Ecto neural progenitor cell (in vitro differentiated cells): ENCODE measurements around the gene ZDHHC11.

Experiments
- DNase-seq: peaks from one replicate; pipeline ENCODE4 v3.0.0-alpha.2; 2018; ENCODE audit warnings: low spot score

Gene ZDHHC11

GRCh38 chr5:850511-851006 lies at the start of gene ZDHHC11:
Gene ZDHHC11 (minus strand): TSS chr5:850986. CDS start chr5:850602, 384 bp downstream.
- peak; percentile 81 for DNase-seq

DNA sequence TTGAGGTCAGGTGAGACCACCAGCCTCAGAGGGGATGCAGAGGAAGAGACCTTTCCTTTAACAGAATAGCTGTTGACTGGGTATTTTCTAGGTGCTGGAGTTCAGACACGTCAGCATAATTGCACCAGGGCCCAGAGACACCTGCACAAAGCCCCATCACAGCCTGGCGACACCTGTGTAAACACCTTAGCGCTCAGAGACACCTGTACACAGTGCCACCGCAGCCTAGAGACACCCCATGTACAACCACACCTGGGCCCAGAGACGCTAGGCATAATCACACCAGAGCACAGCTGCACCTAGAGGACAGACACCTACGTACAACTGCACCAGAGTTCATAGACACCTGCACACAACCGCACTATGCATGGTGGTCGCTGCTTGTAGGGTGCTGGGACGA lies 42.9 kb upstream of the ZDHHC11 start:
- no peak for DNase-seq

GRCh38 chr5:893137-893506 lies 42.3 kb upstream of the ZDHHC11 start:
- no peak for DNase-seq

DNA sequence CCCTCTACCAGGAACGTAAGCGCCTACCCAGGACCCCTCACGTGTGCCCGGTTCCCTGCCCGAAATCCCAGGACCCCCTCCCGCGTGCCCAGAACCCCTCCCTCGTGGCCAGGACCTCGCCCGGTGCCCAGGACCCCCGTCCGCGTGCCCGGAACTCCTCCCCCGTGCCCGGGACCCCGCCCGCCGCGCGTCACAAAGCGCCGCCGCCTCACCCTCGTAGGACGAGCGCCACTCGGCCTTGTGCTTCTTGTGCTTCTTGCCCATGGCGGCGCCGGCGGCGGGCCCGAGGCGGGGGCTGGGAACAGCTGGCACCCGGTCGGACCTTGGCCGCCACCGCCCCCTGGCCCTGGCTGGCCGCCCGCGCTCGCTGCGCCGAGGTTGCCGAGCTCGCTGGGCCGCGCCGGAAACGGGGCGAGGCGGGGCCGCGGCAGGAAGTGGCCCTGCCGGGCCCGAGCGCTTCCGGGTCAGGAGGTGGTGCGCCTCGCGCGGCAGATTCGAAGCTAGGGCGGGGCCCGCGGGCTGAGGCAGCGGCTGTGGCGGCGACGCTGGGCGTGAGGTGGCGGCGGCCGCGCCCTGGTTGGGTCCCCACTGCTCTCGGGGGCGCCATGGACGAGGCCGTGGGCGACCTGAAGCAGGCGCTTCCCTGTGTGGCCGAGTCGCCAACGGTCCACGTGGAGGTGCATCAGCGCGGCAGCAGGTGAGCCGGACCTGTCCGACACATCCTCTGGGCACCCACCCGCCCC lies 41.8 kb upstream of the ZDHHC11 start, which contains the start of the genes BRD9 and TRIP13:
Gene BRD9 (minus strand): TSS at position 408 of the 743 bp plus-strand sequence. CDS start 144 bp downstream, at position 264.
Gene TRIP13 (plus strand): TSS at position 491 of the 743 bp plus-strand sequence. CDS start 115 bp downstream, at position 606.
- peak; percentile 91 for DNase-seq

GRCh38 chr5:891837-892393 lies 41.1 kb upstream of the ZDHHC11 start:
- no peak for DNase-seq

- DNase-seq = no peak
Measured at GRCh38 chr5:891117-891836, 40.5 kb upstream of the ZDHHC11 start.

DNA sequence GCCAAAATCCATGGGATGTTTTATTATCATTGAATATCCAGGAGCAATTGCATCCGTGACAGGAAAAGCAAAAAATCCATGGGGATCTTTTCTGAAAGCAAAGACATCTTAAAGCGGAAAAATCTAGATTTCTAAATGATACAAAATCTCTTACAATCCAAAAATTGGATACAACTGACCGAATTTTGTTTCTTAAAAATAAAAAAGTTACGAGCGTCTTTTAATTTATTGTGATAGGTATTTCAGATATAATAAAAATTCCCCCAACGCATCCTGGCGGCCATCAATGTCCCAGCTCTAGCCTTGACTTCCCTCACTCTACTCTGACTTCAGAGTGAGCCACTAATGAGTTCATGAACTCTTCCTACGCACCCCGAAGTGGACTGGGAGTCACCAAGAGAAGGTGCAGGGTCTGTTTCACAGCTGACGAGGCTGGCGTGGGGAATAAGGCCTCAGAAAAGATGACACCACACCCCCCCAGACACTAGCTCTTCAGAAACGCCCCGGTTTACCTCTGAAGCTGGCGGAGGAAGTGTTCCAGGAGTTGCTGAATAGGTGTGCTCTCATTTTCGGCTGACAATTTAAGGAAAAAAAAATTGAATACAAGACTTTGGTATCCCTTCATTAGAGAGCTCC lies 38.4 kb upstream of the ZDHHC11 start:
- DNase-seq = no peak

DNA sequence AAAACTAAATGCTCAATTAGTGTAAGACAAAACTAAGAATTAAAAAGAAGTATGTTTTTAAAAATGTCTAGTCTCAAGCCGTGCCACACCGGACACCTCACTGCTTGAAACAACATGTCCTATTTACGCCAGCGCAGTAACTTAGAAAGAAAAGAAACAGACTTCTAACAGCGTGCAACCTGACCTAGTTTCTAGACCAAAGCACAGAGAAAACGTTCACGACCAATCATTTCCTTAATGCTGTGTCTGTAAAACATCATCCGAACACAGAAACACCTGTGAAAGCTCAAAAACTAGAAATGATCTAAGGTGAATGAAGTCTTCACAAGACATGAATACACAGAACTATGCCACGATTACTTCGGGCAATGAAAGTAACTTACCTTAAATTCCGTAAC lies 37.9 kb upstream of the ZDHHC11 start:
- DNase-seq = no peak

GRCh38 chr5:887947-888637 lies 37.3 kb upstream of the ZDHHC11 start:
- no peak for DNase-seq

DNA sequence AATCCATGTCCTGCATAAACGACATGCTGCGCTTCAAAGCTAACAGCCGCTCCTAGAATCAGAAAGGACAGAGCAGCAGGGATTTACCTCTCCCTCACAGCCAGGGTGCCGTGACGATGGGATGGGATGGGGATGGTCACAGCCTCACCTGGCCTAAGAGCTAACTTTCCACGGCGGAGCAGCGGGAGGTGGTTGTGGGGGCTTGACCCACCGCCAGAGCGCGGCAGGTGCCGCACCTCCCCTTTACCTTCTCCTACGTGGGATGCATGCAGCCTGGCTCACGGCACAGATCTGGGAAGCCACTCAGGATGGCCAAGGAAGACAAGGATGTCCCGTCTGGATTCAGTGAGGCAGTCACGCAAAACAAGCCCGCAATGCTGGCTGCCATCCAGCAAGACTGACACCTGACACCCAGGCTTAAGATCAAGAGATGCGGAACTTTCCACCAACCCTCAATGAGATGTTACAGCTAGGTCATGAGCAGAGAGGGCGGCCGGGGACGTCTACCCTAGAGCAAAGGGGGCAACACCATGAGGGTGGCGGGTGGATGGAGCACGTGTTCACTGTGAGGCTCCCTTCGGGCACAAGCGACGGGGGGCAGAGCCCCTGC lies 36.0 kb upstream of the ZDHHC11 start:
- no peak for DNase-seq

DNA sequence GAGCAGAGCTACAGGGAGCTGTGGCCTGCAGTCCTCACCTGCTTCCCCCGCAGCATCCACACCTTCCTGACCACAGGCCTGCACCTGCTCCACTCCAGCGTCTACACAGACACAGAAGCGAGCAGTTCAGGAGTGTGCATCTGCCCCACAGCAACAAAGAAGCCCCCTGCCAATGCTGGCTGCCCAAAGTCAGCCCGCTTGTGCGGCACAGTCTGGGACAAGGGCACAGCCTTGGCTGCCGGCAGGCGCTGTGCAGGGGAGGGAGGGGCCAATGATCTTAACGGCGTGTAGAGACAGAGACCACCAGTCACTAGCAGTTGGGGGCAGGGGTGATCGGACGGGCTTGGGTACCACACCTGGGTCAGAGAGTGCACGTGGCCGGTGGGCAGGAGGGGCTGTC lies 35.2 kb upstream of the ZDHHC11 start:
- DNase-seq = no peak

- no peak for DNase-seq
Measured at GRCh38 chr5:885529-885928, 34.7 kb upstream of the ZDHHC11 start.

- no peak for DNase-seq
Measured at GRCh38 chr5:885127-885442, 34.3 kb upstream of the ZDHHC11 start.

DNA sequence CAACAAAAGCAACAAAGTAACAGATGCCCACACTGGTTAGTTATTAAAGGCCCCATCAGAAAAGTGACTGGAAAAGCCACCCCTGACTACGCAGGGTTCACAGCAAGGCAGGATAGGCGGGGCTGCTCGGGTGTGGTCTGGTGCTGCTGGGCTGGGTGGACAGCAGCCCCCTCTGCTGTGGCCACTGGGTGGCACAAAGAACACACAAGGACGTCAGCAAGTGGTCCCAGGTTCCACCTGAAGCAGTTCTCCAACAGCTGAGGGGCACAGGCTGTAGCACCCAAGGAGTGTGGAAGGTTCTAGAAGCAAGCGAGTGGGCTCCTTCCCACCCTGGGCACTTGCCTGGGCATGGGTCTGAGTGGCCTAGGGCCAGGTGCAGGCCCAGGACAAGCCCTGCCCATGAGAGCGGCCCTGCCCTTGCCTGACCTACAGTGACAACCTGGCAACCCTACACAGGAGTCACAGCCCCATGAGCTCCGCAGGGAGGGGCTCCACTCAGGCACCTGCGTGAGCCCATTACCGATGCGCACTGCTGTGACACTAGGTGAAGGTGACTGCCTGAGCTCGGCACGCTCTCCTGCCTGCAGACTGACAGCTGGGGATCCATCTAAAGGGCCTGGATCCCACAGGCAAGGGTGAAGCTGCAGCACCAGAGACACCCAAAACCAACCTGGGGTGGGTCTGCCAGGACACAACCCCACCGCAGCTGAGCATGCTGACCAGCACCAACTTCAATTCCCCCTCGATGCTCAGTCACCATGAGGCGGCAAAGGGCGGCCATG lies 33.8 kb upstream of the ZDHHC11 start:
- DNase-seq = no peak

GRCh38 chr5:883475-884181 lies 32.8 kb upstream of the ZDHHC11 start:
- no peak for DNase-seq

DNA sequence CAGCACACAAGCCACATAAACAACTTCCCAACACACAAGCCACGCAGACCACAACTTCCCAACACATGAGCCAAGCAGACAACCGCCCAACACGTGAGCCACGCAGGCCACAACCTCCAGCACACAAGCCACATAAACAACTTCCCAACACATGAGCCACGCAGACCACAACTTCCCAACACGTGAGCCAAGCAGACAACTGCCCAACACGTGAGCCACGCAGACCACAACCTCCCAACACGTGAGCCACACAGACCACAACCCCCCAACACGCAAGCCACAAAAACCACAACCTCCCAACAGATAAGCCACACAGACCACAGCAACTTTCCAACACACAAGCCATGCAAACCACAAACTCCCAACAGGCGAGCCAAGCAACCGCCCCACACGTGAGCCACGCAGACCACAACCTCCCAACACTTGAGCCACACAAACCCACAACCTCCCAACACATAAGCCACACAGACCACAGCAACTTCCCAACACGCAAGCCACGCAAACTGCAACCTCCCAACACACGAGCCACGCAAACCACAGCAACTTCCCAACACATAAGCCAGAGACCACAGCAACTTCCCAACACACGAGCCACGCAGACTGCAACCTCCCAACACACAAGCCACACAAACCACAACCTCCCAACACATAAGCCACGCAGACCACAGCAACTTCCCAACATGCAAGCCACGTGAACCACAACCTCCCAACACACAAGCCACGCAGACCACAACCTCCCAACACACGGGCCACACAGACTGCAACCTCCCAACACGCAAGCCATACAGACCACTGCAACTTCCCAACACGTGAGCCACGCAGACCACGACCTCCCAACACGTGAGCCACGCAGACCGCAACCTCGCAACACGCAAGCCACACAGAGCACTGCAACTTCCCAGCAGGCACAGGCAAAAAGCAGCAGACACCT lies 31.7 kb upstream of the ZDHHC11 start:
- no peak for DNase-seq

- no peak for DNase-seq
Measured at GRCh38 chr5:881551-881935, 30.8 kb upstream of the ZDHHC11 start.

DNA sequence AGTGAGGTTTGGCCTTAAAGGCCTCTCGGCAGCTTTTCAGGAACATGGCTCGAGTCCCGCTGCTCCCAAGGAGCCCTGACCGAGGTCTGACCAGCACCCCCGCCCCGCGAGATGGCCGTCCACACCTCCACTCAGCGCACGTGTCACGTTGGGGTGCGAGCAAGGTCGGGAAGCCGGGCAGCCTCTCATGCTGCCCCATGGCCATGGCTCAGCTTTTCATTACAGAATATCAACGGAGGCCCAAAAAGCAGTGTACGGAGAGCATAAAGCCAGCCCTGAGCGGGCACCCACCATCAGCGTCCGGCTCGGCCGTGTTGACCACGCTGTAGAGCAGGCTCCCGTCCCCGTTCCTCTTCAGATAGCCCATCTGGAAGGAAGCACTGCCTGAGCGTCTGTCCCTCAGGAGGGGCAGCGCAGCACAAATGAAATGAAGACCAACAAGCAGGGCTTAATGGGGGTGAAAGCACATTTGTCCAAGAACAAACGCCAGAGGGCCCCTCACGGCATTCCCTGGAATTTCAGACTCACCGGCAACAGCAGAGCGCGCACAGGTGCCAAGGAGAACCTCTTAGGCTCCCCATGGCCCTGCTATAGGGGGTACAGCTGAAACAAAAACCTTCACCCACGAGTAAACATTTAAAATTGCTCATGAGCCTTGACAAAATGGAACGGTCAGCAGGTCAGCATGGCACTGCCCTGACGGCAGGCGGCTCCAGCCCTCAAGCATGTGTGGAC lies 30.2 kb upstream of the ZDHHC11 start:
- no peak for DNase-seq
